Upper lobe of left lung (tissue), 4 donors: ENCODE measurements around the gene CCDC178.

Source experiments
- POLR2A ChIP-seq, 4 donors: fragments of 450-650 bp; IDR thresholded peaks; one replicate each; pipeline ENCODE4 v1.5.1; 2016 to 2017; ENCODE audit warnings: antibody characterized with exemption in 4 of 4, mild to moderate bottlenecking in 2 of 4
- POLR2AphosphoS5 ChIP-seq, 2 donors: sonication (generic); formaldehyde crosslinking; IDR thresholded peaks; one replicate each; pipeline ENCODE4 v1.5.1; 2017; ENCODE audit warnings: antibody characterized with exemption in 2 of 2
- TF ChIP-seq, protein P1 (sequence below), 6 experiments: fragments of 450-650 bp in 4 of 6; fragments of 200-600 bp in 2 of 6; sonication (generic) in 2 of 6; IDR thresholded peaks; one replicate each; pipeline ENCODE4 v1.5.1; 2016 to 2019; ENCODE audit warnings: antibody characterized with exemption in 6 of 6

DNA sequence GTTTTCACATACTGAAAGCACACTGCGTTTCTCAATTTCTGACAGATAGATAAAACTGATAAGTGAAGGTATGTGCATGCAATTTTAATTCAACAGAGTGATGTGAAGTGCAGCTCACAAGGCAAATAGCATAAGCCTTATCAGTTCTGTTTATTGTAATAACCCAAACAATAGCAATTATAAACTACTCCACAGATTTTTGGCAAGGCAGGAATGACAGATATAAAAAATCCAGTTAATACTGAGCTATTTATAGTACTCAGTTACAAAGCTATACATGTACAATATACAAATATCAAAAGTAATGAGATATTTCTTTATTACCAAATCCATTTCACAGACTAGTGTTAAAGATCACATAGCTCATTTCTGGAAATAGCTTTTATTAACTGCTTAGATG lies 456.8 kb downstream of the CCDC178 start:
- TF ChIP-seq, protein P1, sequence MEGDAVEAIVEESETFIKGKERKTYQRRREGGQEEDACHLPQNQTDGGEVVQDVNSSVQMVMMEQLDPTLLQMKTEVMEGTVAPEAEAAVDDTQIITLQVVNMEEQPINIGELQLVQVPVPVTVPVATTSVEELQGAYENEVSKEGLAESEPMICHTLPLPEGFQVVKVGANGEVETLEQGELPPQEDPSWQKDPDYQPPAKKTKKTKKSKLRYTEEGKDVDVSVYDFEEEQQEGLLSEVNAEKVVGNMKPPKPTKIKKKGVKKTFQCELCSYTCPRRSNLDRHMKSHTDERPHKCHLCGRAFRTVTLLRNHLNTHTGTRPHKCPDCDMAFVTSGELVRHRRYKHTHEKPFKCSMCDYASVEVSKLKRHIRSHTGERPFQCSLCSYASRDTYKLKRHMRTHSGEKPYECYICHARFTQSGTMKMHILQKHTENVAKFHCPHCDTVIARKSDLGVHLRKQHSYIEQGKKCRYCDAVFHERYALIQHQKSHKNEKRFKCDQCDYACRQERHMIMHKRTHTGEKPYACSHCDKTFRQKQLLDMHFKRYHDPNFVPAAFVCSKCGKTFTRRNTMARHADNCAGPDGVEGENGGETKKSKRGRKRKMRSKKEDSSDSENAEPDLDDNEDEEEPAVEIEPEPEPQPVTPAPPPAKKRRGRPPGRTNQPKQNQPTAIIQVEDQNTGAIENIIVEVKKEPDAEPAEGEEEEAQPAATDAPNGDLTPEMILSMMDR (IDR thresholded peaks at IDR 0.05), result no peak
- TF ChIP-seq POLR2AphosphoS5 (IDR thresholded peaks at IDR 0.05), result no peak
- TF ChIP-seq POLR2A (IDR thresholded peaks at IDR 0.05), result no peak
